HL-60 (cell line): ENCODE results near the gene SPP1.
A peak's percentile ranks its signal among the peaks of the same experiment; 100 is the strongest.
"Not testable (repeated sequence)": the region's sequence is repeated elsewhere in the genome, so short reads cannot be mapped to it uniquely, and the experiment has no call there.

Experiments used
- DNase-seq, 2 experiments: peaks; one replicate each; pipeline ENCODE4 v3.0.0-alpha.2; 2010 to 2020; ENCODE audit warnings: low read depth in 1 of 2, low spot score in 1 of 2
- H3K27ac ChIP-seq: fragments of 250-450 bp; sonication (Bioruptor Pico); replicated peaks from 2 replicates; pipeline ENCODE4 v1.5.1; 2020; ENCODE audit warnings: mild to moderate bottlenecking, moderate library complexity
- H3K27me3 ChIP-seq: fragments of 250-450 bp; sonication (Bioruptor Pico); 2 replicates; pipeline ENCODE4 v1.5.1; 2021; ENCODE audit warnings: mild to moderate bottlenecking, moderate library complexity; ENCODE audit not compliant: insufficient read depth, poor library complexity, severe bottlenecking
- H3K4me3 ChIP-seq: replicated peaks from 2 replicates; pipeline ENCODE4 v1.5.1; 2011; ENCODE audit warnings: mild to moderate bottlenecking, control low read depth, low read length; ENCODE audit not compliant: insufficient read depth
- CTCF ChIP-seq: IDR thresholded peaks from one replicate; pipeline ENCODE4 v1.5.1; 2011; ENCODE audit warnings: low read length, control low read depth, inconsistent platforms; ENCODE audit not compliant: insufficient read depth
- GABPA ChIP-seq: IDR thresholded peaks from 2 replicates; pipeline ENCODE4 v1.6.1; 2012; ENCODE audit warnings: low read depth
- POLR2AphosphoS5 ChIP-seq: IDR thresholded peaks from 2 replicates; pipeline ENCODE4 v1.6.1; 2012; ENCODE audit warnings: low read depth
- REST ChIP-seq: IDR thresholded peaks from 2 replicates; pipeline ENCODE4 v1.6.1; 2012; ENCODE audit warnings: low read depth; ENCODE audit not compliant: insufficient replicate concordance
- SPI1 ChIP-seq: IDR thresholded peaks from 2 replicates; pipeline ENCODE4 v1.6.1; 2012; ENCODE audit warnings: low read depth, mild to moderate bottlenecking, borderline replicate concordance

The SPP1 gene

GRCh38 chr4:88022289-88022688, 46.8 kb downstream of the SPP1 start:
- no peak for DNase-seq
- Histone ChIP-seq H3K27ac (no peak overlapping the region), H3K27me3 (no peaks in the 10 kb centered on the region), H3K4me3 (no peak overlapping the region)
- no peak for TF ChIP-seq GABPA
- TF ChIP-seq REST, result no peak
- TF ChIP-seq SPI1, result no peak
- TF ChIP-seq POLR2AphosphoS5, result no peak
- TF ChIP-seq CTCF, result no peak

GRCh38 chr4:88025868-88026661, 50.6 kb downstream of the SPP1 start:
- H3K27me3 ChIP-seq, H3K4me3 ChIP-seq, DNase-seq: not testable (repeated sequence)
- 0 out of 2 replicates have a peak overlapping the region, but pooled peaks have one; percentile 6 for H3K27ac ChIP-seq

DNA sequence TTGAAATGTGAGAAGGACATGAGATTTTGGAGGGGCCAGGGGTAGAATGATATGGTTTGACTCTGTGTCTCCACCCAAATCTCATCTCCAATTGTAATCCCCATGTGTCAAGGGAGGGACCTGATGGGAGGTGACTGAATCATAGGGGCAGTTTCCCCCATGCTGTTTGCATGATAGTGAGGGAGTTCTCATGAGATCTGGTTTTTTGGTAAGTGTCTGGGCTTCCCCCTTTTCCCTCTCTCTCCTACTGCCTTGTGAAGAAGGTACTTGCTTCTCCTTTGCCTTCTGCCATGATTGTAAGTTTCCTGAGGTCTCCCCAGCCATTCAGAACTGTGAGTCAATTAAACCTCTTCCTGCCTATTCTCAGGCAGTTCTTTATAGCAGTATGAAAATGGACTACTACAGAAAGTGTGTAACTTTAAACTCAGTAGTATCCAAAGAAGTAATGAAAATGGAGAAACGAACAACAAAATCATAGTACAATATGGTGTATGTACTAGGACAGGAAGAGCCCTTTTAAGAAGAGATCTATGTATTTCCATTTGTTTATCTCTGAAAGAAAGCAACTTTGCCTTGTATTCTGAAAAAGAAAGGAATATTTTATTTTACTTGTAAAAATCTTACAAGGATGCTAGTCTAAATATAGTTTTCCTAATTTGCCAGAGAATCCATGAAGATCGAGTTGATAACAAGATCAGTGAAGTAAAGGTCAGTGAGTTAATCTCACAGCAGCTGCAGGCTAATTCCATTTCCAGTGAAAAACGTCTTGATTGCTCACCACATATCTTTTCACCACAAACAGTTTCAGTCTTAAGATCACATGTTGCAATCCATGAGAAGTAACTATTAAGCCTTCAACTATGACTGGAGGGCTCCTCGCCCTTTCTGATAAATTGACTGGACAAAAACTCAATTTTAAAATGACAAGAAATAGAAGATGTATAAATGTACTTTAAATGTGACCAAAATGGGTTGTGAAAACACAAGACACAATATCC, 52.4 kb downstream of the SPP1 start:
- Histone ChIP-seq H3K4me3 (no peak overlapping the region), H3K27ac (peak overlapping the region; percentile 58), H3K27me3 (no peaks in the 10 kb centered on the region)
- DNase-seq, result peak in 1 of 2 experiments; percentile 43
- TF ChIP-seq POLR2AphosphoS5 (0 out of 2 replicates have a peak, but pooled peaks have one; percentile 23), SPI1 (no peak)

GRCh38 chr4:88028946-88029345, 53.4 kb downstream of the SPP1 start:
- Histone ChIP-seq H3K27me3 (no peaks in the 10 kb centered on the region), H3K27ac (peak overlapping the region; percentile 58), H3K4me3 (no peak overlapping the region)
- no peak for TF ChIP-seq GABPA
- TF ChIP-seq SPI1, result peak; percentile 38; the same call in 1 of the 2 replicates
- no peak for DNase-seq

GRCh38 chr4:88029556-88029955, 54.0 kb downstream of the SPP1 start:
- DNase-seq, result no peak

More at GRCh38 chr4:88029556-88029955, 54.0 kb downstream of the SPP1 start:
- H3K27ac ChIP-seq, result no peak overlapping the region
- H3K27me3 ChIP-seq, result no peaks in the 10 kb centered on the region
- TF ChIP-seq GABPA (no peak), SPI1 (no peak), POLR2AphosphoS5 (no peak), CTCF (no peak), REST (no peak)
- H3K4me3 ChIP-seq, result no peak overlapping the region
